IPS-NIHi7 (cell line): ENCODE data around the gene YPEL2.
"Not testable (repeated sequence)": the region's sequence is repeated elsewhere in the genome, so short reads cannot be mapped to it uniquely, and the experiment has no call there.

Experiments used
- DNase-seq: peaks from one replicate; pipeline ENCODE4 v3.0.0; 2012; ENCODE audit warnings: mixed read lengths; ENCODE audit errors: extremely low spot score

Gene YPEL2

GRCh38 chr17:59377410-59377809 lies 46.0 kb downstream of the YPEL2 start:
- DNase-seq: no peak

- DNase-seq: no peak
Measured at GRCh38 chr17:59378675-59379074, 47.2 kb downstream of the YPEL2 start.

DNA sequence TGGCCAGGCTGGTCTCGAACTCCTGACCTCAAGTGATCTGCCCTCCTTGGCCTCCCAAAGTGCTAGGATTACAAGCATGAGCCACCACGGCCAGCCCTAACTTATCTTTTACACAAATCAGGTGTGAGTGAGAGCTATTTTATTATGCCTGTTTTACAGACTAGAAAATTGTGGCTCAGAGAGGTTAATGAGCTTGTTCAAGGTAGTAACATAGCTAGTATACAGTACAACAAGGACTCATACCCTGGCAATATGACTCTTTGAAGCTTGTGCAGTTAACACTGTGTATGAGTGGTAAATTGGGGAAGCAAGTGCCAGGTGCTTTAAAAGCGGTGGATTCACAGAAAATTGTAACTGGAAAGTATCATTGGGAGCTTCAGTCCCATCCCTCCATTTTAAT lies 49.0 kb downstream of the YPEL2 start:
- no peak for DNase-seq

GRCh38 chr17:59381716-59382570 lies 50.5 kb downstream of the YPEL2 start:
- no peak for DNase-seq

- DNase-seq: no peak
Measured at GRCh38 chr17:59383893-59384292, 52.4 kb downstream of the YPEL2 start.

DNA sequence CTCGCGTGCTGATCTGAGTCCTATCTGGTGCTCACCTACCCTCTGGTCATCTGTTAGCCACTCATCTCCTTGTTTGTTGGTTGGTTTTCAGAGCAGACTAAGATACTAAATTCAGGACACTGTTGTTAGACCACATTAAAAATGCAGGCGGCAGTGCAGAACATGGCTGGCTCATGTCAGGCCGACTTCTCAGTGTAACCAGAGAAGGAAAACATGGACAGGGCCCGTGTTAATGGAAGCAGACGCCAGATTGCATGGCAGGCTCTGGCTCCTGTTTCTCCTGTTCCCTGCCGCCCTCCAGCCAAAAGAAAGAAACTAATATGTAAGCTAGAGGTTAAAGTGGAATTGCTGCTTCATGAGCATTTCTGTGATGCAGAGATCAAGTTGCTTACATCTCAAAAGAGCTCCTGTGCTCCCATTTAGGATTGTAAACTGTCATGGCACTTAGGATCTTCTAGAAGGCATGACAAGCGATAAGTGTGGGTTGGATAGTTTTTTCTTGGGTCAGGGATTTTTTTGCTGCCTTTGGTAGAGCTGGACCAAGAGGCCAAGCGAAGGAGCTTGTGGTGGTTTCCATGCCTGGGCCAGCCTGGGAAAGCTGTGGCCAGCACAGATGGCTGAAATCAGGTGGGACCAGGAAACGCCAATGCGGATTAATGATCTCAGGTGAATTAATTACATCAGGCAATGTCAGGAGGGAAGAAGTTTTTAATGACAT lies 56.1 kb downstream of the YPEL2 start:
- DNase-seq: no peak

- no peak for DNase-seq
Measured at GRCh38 chr17:59388069-59388556, 56.7 kb downstream of the YPEL2 start.

DNA sequence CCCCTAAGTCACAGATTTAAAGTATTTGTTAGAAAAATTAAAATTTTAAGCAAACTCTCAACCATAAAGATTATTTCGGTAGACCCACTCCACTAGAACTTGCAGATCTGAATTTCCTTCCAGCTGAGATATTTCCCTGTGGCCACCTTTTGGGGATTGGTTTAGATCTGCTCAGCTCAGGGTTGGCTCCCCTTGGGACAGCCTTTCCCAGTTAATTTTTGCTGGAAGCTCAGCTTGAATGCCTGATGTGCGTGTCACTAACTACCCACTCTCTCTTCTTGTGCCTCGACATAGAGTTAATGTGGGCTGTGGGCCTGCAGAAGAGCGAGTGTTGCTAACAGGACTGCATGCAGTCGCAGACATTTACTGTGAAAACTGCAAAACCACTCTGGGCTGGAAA lies 57.6 kb downstream of the YPEL2 start:
- DNase-seq: no peak

GRCh38 chr17:59391021-59391420 lies 59.6 kb downstream of the YPEL2 start:
- no peak for DNase-seq

GRCh38 chr17:59392973-59393679 lies 61.7 kb downstream of the YPEL2 start:
- DNase-seq: no peak

GRCh38 chr17:59393742-59394410 lies 62.4 kb downstream of the YPEL2 start:
- not testable (repeated sequence) for DNase-seq

- DNase-seq: no peak
Measured at GRCh38 chr17:59396134-59396826, 64.8 kb downstream of the YPEL2 start.

DNA sequence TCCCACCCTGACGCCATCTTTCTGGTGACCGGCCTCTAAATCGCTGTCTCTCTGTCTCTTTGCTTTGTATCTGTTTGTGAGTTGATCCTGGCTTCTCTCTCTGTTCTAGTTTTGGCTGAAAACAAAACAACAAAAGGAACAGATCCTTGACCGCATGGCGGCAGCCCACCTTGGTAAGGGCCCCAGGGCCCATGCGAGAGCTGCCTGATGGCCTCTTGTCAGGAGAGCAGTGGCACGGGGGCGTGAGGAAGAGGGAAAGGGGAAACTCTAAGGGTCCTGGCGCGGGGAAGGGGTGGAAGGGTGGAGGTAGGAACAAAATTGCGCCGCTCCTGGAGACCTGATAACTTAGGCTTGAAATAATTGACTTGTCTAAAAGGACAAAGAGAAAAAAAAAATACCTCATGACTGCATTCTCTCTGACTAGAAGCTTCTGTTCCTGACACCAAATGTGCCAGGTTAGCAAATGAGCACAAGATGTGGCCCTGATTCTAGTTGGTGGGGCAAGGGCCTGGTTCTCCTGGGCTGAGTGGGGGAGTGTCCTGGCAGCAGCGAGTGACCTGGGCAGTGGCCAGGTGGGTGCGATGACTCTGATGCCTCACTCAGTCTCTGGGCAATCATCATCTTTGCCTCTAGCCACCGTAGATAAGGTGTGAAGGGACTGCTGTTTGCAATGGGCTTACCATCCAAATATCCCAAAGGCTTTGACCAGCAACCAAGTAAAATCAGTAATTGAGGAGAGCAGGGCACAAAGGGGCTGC lies 66.0 kb downstream of the YPEL2 start:
- DNase-seq: no peak

DNA sequence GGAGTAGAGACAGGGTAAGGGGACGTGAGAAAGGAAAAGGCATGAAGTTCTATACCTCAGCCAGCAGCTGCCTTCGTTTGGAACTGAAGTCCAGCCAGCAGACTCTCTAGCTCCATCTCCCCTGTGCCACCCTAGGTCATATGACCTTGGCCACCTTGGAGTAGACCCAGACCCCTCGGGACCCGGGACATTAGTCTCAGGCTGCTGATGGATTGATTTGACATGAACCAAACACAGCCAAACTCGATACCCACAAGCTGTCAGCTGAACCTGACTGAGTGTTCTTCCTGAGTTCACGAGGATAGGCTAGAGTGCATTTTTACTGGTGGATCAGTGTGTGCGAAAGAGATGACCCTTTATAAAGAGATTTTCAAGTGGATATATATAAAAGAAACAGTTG lies 68.5 kb downstream of the YPEL2 start:
- no peak for DNase-seq

- DNase-seq: no peak
Measured at GRCh38 chr17:59400858-59401257, 69.4 kb downstream of the YPEL2 start.

GRCh38 chr17:59401274-59401673 lies 69.8 kb downstream of the YPEL2 start:
- DNase-seq: no peak

- no peak for DNase-seq
Measured at GRCh38 chr17:59401725-59402124, 70.3 kb downstream of the YPEL2 start.

DNA sequence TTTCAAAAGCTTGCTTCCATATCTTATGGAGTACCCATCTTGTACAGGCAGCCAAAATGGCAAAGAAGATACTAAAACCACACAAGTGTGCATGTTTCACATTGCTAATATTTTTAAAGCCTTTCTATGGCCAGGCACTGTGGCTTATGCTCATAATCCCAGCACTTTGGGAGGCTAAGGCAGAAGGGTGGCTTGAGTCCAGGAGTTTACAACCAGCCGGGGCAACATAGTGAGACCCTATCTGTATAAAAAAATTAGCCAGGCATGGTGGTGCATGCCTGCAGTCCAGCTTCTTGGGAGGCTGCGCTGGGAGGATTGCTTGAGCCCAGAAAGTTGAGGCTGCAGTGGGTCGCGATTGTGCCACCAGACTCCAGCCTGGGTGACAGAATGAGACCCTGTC lies 71.3 kb downstream of the YPEL2 start:
- no peak for DNase-seq

DNA sequence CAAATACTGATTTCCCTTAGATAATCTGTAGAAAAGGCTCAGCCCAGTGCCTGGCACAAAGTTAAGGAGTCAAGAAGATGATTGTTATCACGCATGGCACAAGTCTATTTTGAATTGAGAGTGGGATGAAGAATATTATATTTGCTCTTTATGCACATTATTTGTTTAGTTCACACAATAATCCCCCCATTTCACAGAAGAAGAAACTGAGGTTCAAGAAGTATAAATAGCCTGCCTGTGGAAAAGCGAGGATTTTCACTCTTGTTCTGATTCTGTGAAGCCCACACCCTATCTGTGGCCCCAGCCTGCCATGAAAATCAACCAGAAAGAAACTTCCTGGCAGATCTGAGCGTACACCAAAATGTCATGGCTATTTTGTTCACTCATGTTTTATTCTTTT lies 73.0 kb downstream of the YPEL2 start:
- no peak for DNase-seq

DNA sequence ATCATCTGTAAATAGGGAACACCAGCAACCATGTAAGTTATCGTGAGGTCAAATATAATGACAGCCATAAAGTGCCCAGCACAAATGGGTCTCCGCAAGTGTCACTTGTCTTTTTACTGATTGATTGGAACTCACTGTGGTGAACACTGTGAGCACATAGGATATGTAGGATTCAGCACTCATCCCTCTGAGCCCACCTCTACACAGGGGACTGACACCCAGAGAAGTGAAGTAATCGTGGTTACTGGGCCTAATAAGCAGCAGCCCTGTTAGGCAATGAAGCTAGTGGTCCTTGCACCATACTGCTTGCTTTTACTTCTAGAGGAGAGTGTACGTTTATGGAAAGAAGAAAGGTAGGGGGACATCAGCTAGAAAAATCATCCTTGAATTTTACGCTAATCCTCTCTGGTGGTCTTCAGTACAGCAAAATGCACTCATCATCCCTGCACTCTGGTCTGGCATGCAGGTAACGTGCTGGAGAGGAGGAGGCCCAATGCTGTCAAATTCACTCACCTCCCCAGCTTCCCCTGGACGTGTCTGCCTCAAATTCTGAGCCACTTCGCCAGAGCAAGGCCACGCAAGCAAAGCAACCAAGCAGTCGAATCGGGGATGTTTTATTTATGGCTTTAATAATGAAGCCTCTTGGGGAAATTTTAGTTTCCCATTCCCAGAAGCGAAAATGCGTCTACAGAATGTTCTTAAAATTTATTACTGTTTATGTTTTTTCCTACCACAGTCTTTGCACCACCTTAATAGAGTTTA lies 74.7 kb downstream of the YPEL2 start:
- DNase-seq: no peak
